22Rv1 (cell line): ENCODE results near the gene MYCL.

ENCODE experiments used
- CTCF ChIP-seq: fragments of 450-650 bp; IDR thresholded peaks from 2 replicates; pipeline ENCODE4 v1.5.1; 2017; ENCODE audit warnings: mild to moderate bottlenecking
- ZFX ChIP-seq: fragments of 450-650 bp; IDR thresholded peaks from 2 replicates; pipeline ENCODE4 v1.6.1; 2017; ENCODE audit warnings: antibody characterized with exemption, borderline replicate concordance

- TF ChIP-seq CTCF (no peak), ZFX (no peak)
Observed at GRCh38 chr1:39927538-39927937, 25.8 kb upstream of the MYCL start.
